CD14-positive monocyte (primary cell): ENCODE data around the gene NPRL2. TPM values are rescaled to one million over a fixed set of nuclear protein-coding genes. Genes with fewer than 3 reads are reported as not detected.

Experiments used
- DNase-seq, 3 donors: peaks; one replicate each; pipeline ENCODE4 v3.0.0-alpha.2; 2011 to 2022
- H2AFZ ChIP-seq: 2 replicates; pipeline ENCODE4 v1.6.0; 2012; ENCODE audit warnings: mild to moderate bottlenecking, low read depth, low read length, inconsistent platforms; ENCODE audit not compliant: insufficient read depth, poor library complexity, severe bottlenecking
- H3K27ac ChIP-seq, 2 donors: 1 replicate in 1 of 2; 2 replicates in 1 of 2; pipeline ENCODE4 v1.5.1; 2012 to 2013; ENCODE audit warnings: low read length in 2 of 2, control low read depth in 1 of 2, inconsistent platforms in 1 of 2, low read depth in 1 of 2, mild to moderate bottlenecking in 1 of 2
- H3K27me3 ChIP-seq, 2 donors: one replicate each; pipeline versions ENCODE4 v1.6.0 to v1.6.1; 2011 to 2013; ENCODE audit warnings: low read length in 2 of 2; ENCODE audit not compliant: control insufficient read depth in 2 of 2, insufficient read depth in 2 of 2
- H3K36me3 ChIP-seq, 2 donors: replicated peaks in 1 of 2; 1 replicate in 1 of 2; 2 replicates in 1 of 2; pipeline versions ENCODE4 v1.5.1 to v1.6.1; 2012 to 2013; ENCODE audit warnings: low read length in 2 of 2, control low read depth in 1 of 2, inconsistent platforms in 1 of 2, mild to moderate bottlenecking in 1 of 2; ENCODE audit not compliant: insufficient read depth in 2 of 2, control insufficient read depth in 1 of 2
- H3K4me1 ChIP-seq, 2 donors: 1 replicate in 1 of 2; 2 replicates in 1 of 2; pipeline versions ENCODE4 v1.5.1 to v1.6.1; 2012 to 2013; ENCODE audit warnings: low read length in 2 of 2, control low read depth in 1 of 2, inconsistent platforms in 1 of 2, mild to moderate bottlenecking in 1 of 2, moderate library complexity in 1 of 2; ENCODE audit not compliant: insufficient read depth in 2 of 2, control insufficient read depth in 1 of 2
- H3K4me2 ChIP-seq: replicated peaks from 2 replicates; pipeline ENCODE3; 2012; ENCODE audit warnings: low read length, moderate library complexity, mild to moderate bottlenecking; ENCODE audit not compliant: poor library complexity, severe bottlenecking; ENCODE audit errors: extremely low read depth
- H3K4me3 ChIP-seq, 3 experiments: fragments of 200-600 bp in 1 of 3; sonication (generic) in 1 of 3; replicated peaks in 1 of 3; 1 replicate in 2 of 3; 2 replicates in 1 of 3; pipeline ENCODE4 v1.5.1; 2011 to 2013; ENCODE audit warnings: low read length in 3 of 3, mild to moderate bottlenecking in 3 of 3, control low read depth in 2 of 3, low read depth in 2 of 3, inconsistent platforms in 1 of 3, moderate library complexity in 1 of 3
- H3K79me2 ChIP-seq: 2 replicates; pipeline ENCODE4 v1.6.0; 2012; ENCODE audit warnings: mild to moderate bottlenecking, control low read depth, inconsistent platforms, low read length, moderate library complexity; ENCODE audit not compliant: insufficient read depth
- H3K9ac ChIP-seq: 2 replicates; pipeline ENCODE4 v1.6.0; 2017; ENCODE audit warnings: low read length, mild to moderate bottlenecking; ENCODE audit not compliant: insufficient read depth, poor library complexity, severe bottlenecking
- H3K9me3 ChIP-seq, 2 donors: replicated peaks in 1 of 2; 1 replicate in 1 of 2; 2 replicates in 1 of 2; pipeline versions ENCODE4 v1.5.1 to v1.6.1; 2012 to 2013; ENCODE audit warnings: low read length in 2 of 2, control low read depth in 1 of 2; ENCODE audit not compliant: control insufficient read depth in 1 of 2, insufficient read depth in 1 of 2
- H4K20me1 ChIP-seq: 2 replicates; pipeline ENCODE4 v1.6.0; 2012; ENCODE audit warnings: mild to moderate bottlenecking, low read length, control low read depth, moderate library complexity; ENCODE audit not compliant: insufficient read depth
- H3K27ac Mint-ChIP-seq, 7 donors: one replicate each; pipeline ENCODE4 v1.8.0; 2020; ENCODE audit warnings: mild to moderate bottlenecking in 7 of 7, mixed read lengths in 7 of 7, moderate library complexity in 6 of 7, inconsistent platforms in 2 of 7
- H3K27me3 Mint-ChIP-seq, 3 donors: one replicate each; pipeline ENCODE4 v1.8.0; 2021 to 2022; ENCODE audit warnings: low read depth in 3 of 3, mild to moderate bottlenecking in 3 of 3, mixed read lengths in 3 of 3, moderate library complexity in 3 of 3, inconsistent platforms in 1 of 3
- H3K36me3 Mint-ChIP-seq, 2 donors: one replicate each; pipeline ENCODE4 v1.8.0; 2020; ENCODE audit warnings: mixed read lengths in 2 of 2, inconsistent platforms in 1 of 2, mild to moderate bottlenecking in 1 of 2
- H3K4me1 Mint-ChIP-seq: one replicate; pipeline ENCODE4 v1.8.0; 2020; ENCODE audit warnings: mild to moderate bottlenecking, mixed read lengths
- H3K4me3 Mint-ChIP-seq, 2 donors: one replicate each; pipeline ENCODE4 v1.8.0; 2020; ENCODE audit warnings: mild to moderate bottlenecking in 2 of 2, mixed read lengths in 2 of 2, moderate library complexity in 1 of 2
- H3K9me3 Mint-ChIP-seq, 7 donors: one replicate each; pipeline ENCODE4 v1.8.0; 2020 to 2022; ENCODE audit warnings: mixed read lengths in 7 of 7, mild to moderate bottlenecking in 6 of 7, moderate library complexity in 6 of 7, inconsistent platforms in 2 of 7
- CTCF ChIP-seq: fragments of 200-600 bp; IDR thresholded peaks from one replicate; pipeline ENCODE4 v1.8.0; 2022; ENCODE audit warnings: antibody characterized with exemption, mild to moderate bottlenecking
- WGBS: methylation state at CpG from one replicate; pipeline ENCODE4 v1.1.5; 2013; ENCODE audit warnings: missing lambda C conversion rate; ENCODE audit not compliant: insufficient coverage; 5-methylcytosine and 5-hydroxymethylcytosine counted together
- intact Hi-C, 2 donors: fragments of 100-400 bp; cut with micrococcal nuclease; formaldehyde crosslinking; loops; one replicate each; pipeline versions ENCODE4 v1.15.0 to v1.15.1; 2023
- polyA plus RNA-seq, 3 donors: library from polyadenylated mRNA; depleted of rRNA in 1 of 3; unstranded in 2 of 3; stranded (reverse) in 1 of 3; fragments of 300-500 nt in 2 of 3; fragments of >200 nt in 1 of 3; fragmentation: Illumina TruSeq in 2 of 3; gene quantifications; 1 replicate in 2 of 3; 2 replicates in 1 of 3; pipeline ENCODE4 v1.2.3, GENCODE V29; 2012 to 2021

The NPRL2 gene
- polyA plus RNA-seq, 3 donors, result 20.9 to 37.9 (median 23.5) TPM

GRCh38 chr3:50325113-50325480 lies 25.5 kb downstream of the NPRL2 start:
- intact Hi-C loops, result loop anchor here in 1 of 2 donors (2.0 kb wide), 1 partner anchor 32 kb away; the partner anchor contains the start of gene IFRD2
- Histone ChIP-seq H4K20me1 (peaks cover 28% of the 10 kb centered on the region), H3K79me2 (peaks cover 29% of the 10 kb centered on the region), H3K4me2 (no peak overlapping the region), H3K36me3 (peaks cover 9 to 15% of the 10 kb centered on the region in 2 donors), H3K27ac (peak overlapping the region in 1 of 2 donors; percentile 56), H3K9me3 (no peaks in the 10 kb centered on the region), H3K4me3 (no peak overlapping the region), H2AFZ (no peak overlapping the region), H3K27me3 (no peaks in the 10 kb centered on the region), H3K9ac (no peak overlapping the region), H3K4me1 (peaks cover 70 to 85% of the 10 kb centered on the region in 2 donors)
- Mint-ChIP-seq H3K36me3 (peaks cover 11 to 31% of the 10 kb centered on the region in 2 donors), H3K27me3 (peaks cover 0 to 2% (median 1%) of the 10 kb centered on the region in 3 donors), H3K27ac (peak overlapping the region; percentile 50 to 85 (median 76)), H3K4me1 (peaks cover 67% of the 10 kb centered on the region), H3K9me3 (no peaks in the 10 kb centered on the region), H3K4me3 (no peak overlapping the region)
- WGBS, result no CpG with 5 or more reads among the region's 2 CpGs
- TF ChIP-seq CTCF, result no peak
- DNase-seq, result no peak

GRCh38 chr3:50324351-50325112 lies 26.0 kb downstream of the NPRL2 start:
- Mint-ChIP-seq H3K27ac (peak overlapping the region in 6 of 7 donors; percentile 46 to 89 (median 74)), H3K27me3 (peaks cover 0 to 5% (median 2%) of the 10 kb centered on the region in 3 donors), H3K4me1 (peaks cover 72% of the 10 kb centered on the region), H3K4me3 (no peak overlapping the region), H3K36me3 (peaks cover 7 to 30% of the 10 kb centered on the region in 2 donors), H3K9me3 (no peaks in the 10 kb centered on the region)
- no peaks in the 10 kb centered on the region for H3K27me3 ChIP-seq
- H3K4me1 ChIP-seq, result peaks cover 75 to 90% of the 10 kb centered on the region in 2 donors
- no peaks in the 10 kb centered on the region for H3K9me3 ChIP-seq
- peak overlapping the region; percentile 77 to 97 for H3K27ac ChIP-seq
- peaks cover 3 to 14% of the 10 kb centered on the region in 2 donors for H3K36me3 ChIP-seq
- peak; percentile 99 for TF ChIP-seq CTCF
- H3K4me3 ChIP-seq, result peak overlapping the region in 1 of 3 experiments; percentile 90
- intact Hi-C loops, result loop anchor here in 1 of 2 donors (2.0 kb wide), 1 partner anchor 32 kb away; the partner anchor contains the start of gene IFRD2
- no peak overlapping the region for H3K9ac ChIP-seq
- peaks cover 34% of the 10 kb centered on the region for H3K79me2 ChIP-seq
- peaks cover 23% of the 10 kb centered on the region for H4K20me1 ChIP-seq
- WGBS, result 78% methylated on average over 3 of the region's 4 CpGs
- H3K4me2 ChIP-seq, result peak overlapping the region; percentile 87
- H2AFZ ChIP-seq, result no peak overlapping the region
- DNase-seq, result peak; percentile 49 to 67 (median 62)
